HG02642 (cell line): Measurements from ENCODE around the gene MRPL41.
A peak's percentile ranks its signal among the peaks of the same experiment; 100 is the strongest.
"Not testable (repeated sequence)": the region's sequence is repeated elsewhere in the genome, so short reads cannot be mapped to it uniquely, and the experiment has no call there.

Source experiments
- ATAC-seq: cut with Tn5 transposase; IDR thresholded peaks from one replicate; pipeline ENCODE4 v1.9.1; 2021; ENCODE audit warnings: mild to moderate bottlenecking; ENCODE audit not compliant: unreplicated experiment, poor library complexity

MRPL41 gene

GRCh38 chr9:137551264-137552021 is at the start of gene MRPL41:
TSS of gene MRPL41 (plus strand) at chr9:137551879. CDS start at chr9:137552082, 203 bp downstream.
- ATAC-seq: peak; percentile 82

GRCh38 chr9:137502008-137502911 is 49.4 kb upstream of the MRPL41 start:
- ATAC-seq: no peak

DNA sequence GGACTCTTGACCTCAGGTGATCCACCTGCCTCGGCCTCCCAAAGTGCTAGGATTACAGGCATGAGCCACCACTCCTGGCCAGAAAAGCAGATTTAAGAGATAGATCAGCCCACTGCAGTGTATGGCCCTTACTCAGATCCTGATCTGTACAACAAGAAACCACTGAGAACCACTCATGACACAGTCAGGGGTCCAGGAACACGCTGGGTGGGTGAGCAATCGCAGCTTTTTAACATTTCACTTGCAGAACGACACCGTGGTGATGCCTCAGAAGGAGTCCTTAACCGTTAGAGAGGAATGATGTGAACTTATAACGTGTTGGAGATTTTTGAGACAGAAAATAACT is 47.3 kb upstream of the MRPL41 start:
- no peak for ATAC-seq

DNA sequence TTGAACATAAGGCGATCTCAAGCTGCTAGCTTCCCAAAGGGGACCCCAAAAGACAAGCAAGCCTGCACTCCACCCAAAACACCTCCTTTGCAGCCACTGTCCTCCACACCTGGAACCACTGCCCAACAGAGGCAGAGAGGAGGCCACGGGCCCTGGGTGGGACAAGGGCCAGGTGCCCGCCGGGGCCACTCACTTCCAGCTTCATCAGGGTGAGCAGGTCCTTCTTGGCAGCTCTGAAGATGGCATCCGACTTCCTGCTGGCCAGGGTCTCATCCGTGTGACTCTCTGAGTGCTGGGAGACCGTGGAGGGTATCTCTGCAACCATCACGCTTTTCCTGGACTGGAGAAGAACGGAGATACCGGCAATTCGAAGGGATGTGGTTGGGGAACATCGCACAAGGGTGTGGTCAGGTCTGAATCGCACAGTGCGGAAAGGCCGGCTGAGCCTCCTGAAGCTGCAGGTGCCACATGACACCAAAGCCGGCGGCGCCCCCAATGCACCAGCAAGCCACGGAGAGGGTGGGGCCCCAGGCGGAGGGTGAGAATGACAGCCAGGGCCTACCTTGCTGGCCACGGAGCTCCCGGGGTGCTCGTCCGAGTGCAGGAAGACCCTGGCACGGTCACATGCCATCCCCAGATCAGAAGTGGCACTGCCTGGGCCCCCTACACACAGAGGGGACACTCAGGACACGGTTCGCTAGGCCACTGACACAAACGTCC is 46.1 kb upstream of the MRPL41 start:
- ATAC-seq: no peak

DNA sequence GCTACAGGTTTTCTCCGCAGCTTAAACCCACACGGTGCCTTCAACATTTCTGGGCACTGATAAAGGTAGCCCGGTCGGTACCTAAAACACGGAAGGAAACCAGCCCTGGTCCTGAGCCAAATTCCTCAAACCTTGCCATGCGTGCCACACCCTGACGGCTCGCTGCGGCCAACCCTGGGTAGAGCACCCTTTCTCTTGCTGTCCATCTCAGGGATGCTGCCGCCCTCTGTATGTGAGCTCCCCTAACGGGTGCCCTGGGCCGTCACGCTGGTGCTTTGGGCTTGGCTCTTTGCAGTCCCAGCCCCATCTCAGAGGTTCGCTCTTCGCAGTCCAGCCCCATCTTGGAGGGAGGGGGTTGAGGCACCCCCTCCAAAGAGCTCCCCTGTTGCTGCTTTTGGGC is 45.4 kb upstream of the MRPL41 start:
- no peak for ATAC-seq

- ATAC-seq: no peak
Measured at GRCh38 chr9:137506702-137507171, 44.9 kb upstream of the MRPL41 start.

DNA sequence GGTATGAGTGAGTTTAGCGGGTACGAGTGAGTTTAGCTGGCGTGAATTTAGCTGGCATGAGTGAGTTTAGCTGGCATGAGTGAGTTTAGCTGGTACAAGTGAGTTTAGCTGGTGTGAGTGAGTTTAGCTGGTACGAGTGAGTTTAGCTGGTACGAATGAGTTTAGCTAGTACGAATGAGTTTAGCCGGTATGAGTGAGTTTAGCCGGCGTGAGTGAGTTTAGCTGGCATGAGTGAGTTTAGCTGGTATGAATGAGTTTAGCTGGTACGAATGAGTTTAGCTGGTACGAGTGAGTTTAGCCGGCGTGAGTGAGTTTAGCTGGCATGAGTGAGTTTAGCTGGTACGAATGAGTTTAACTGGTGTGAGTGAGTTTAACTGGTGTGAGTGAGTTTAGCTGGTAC is 42.5 kb upstream of the MRPL41 start:
- no peak for ATAC-seq

DNA sequence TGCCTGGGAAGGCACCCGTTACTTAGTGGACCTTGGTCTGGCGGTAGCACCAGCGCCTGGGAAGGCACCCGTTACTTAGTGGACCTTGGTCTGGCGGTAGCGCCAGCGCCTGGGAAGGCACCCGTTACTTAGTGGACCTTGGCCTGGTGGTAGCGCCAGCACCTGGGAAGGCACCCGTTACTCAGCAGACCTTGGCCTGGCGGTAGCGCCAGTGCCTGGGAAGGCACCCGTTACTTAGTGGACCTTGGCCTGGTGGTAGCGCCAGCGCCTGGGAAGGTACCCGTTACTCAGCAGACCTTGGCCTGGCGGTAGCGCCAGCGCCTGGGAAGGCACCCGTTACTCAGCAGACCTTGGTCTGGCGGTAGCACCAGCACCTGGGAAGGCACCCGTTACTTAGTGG is 40.6 kb upstream of the MRPL41 start:
- not testable (repeated sequence) for ATAC-seq

- no peak for ATAC-seq
Measured at GRCh38 chr9:137511758-137512463, 39.8 kb upstream of the MRPL41 start.

DNA sequence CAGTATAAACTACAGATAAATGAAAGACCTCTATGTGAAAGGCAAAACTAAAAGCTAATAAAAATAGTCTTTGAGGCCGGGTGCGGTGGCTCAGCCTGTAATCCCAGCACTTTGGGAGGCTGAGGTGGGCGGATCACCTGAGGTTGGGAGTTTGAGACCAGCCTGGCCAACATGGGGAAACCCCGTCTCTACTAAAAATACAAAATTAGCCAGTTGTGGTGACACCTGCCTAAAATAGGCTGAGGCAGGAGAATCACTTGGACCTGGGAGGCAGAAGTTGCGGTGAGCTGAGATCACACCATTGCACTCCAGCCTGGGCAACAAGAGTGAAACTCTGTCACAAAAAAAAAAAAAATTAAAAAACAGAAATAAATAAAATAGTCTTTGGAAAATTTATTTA is 38.5 kb upstream of the MRPL41 start:
- ATAC-seq: not testable (repeated sequence)

DNA sequence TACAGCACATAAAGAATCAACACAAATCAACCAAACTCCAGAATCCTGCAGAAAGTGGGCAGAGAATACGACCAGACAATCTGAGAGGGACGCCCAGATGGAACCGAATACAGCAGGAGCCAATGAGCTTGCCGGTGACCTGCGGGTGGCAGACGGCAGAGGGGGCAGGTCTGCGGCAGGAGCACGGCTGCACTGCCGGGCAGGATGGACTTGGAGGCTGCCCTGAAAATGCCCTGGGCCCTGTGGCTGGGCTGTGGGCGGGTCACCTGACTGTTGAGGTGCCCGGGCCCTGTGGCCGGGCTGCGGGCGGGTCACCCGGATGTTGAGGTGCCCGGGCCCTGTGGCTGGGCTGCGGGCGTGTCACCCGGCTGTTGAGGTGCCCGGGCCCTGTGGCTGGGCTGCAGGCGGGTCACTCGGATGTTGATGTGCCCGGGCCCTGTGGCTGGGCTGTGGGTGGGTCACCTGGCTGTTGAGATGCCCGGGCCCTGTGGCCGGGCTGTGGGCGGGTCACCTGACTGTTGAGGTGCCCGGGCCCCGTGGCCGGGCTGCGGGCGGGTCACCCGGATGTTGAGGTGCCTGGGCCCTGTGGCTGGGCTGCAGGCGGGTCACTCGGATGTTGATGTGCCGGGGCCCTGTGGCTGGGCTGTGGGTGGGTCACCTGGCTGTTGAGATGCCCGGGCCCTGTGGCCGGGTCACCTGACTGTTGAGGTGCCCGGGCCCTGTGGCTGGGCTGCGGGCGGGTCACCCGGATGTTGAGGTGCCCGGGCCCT is 37.7 kb upstream of the MRPL41 start:
- ATAC-seq: not testable (repeated sequence)

DNA sequence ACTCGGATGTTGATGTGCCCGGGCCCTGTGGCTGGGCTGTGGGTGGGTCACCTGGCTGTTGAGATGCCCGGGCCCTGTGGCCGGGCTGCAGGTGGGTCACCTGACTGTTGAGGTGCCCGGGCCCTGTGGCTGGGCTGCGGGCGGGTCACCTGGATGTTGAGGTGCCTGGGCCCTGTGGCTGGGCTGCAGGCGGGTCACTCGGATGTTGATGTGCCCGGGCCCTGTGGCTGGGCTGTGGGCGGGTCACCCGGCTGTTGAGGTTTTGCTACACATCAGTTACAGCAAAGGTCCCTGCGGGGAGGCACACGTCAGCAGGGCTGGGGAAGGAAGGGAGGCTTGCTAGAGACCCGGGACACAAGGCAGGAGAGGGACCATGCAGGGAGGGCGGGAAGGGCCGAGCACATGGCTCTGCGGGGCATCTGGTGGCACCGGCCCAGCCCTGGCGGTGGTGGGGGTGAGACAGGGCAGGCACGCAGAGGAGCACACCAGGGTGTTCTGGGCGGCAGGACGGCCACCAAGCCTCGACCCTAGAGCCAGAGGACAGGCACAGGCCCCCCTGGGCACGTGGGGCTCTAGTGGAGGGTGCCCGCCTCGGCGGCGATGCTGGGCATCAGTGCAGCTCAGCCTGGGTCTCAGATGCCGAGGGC is 36.9 kb upstream of the MRPL41 start:
- no peak for ATAC-seq

- no peak for ATAC-seq
Measured at GRCh38 chr9:137515338-137515724, 36.3 kb upstream of the MRPL41 start.

- ATAC-seq: no peak
Measured at GRCh38 chr9:137516144-137516917, 35.3 kb upstream of the MRPL41 start.

GRCh38 chr9:137518661-137519459 is 32.8 kb upstream of the MRPL41 start:
- ATAC-seq: not testable (repeated sequence)

- no peak for ATAC-seq
Measured at GRCh38 chr9:137519553-137519952, 32.1 kb upstream of the MRPL41 start.

- no peak for ATAC-seq
Measured at GRCh38 chr9:137520614-137521404, 30.9 kb upstream of the MRPL41 start.
